HL-60 (cell line): ENCODE measurements around the gene ADPRM.
A peak's percentile ranks its signal among the peaks of the same experiment; 100 is the strongest.

ENCODE experiments used
- DNase-seq, 2 experiments: peaks; one replicate each; pipeline ENCODE4 v3.0.0-alpha.2; 2010 to 2020; ENCODE audit warnings: low read depth in 1 of 2, low spot score in 1 of 2
- H3K27ac ChIP-seq: fragments of 250-450 bp; sonication (Bioruptor Pico); replicated peaks from 2 replicates; pipeline ENCODE4 v1.5.1; 2020; ENCODE audit warnings: mild to moderate bottlenecking, moderate library complexity
- H3K27me3 ChIP-seq: fragments of 250-450 bp; sonication (Bioruptor Pico); 2 replicates; pipeline ENCODE4 v1.5.1; 2021; ENCODE audit warnings: mild to moderate bottlenecking, moderate library complexity; ENCODE audit not compliant: insufficient read depth, poor library complexity, severe bottlenecking
- H3K4me3 ChIP-seq: replicated peaks from 2 replicates; pipeline ENCODE4 v1.5.1; 2011; ENCODE audit warnings: mild to moderate bottlenecking, control low read depth, low read length; ENCODE audit not compliant: insufficient read depth
- GABPA ChIP-seq: IDR thresholded peaks from 2 replicates; pipeline ENCODE4 v1.6.1; 2012; ENCODE audit warnings: low read depth
- POLR2AphosphoS5 ChIP-seq: IDR thresholded peaks from 2 replicates; pipeline ENCODE4 v1.6.1; 2012; ENCODE audit warnings: low read depth
- SPI1 ChIP-seq: IDR thresholded peaks from 2 replicates; pipeline ENCODE4 v1.6.1; 2012; ENCODE audit warnings: low read depth, mild to moderate bottlenecking, borderline replicate concordance
- long read RNA-seq: library from polyadenylated mRNA; unstranded; transcript quantifications from one replicate; pipeline ENCODE4 v2.0.0, GENCODE V29; 2020
- TF ChIP-seq, protein P1 (sequence below): IDR thresholded peaks from one replicate; pipeline ENCODE4 v1.5.1; 2011; ENCODE audit warnings: low read length, control low read depth, inconsistent platforms; ENCODE audit not compliant: insufficient read depth
- TF ChIP-seq, protein P2 (sequence below): IDR thresholded peaks from 2 replicates; pipeline ENCODE4 v1.6.1; 2012; ENCODE audit warnings: low read depth; ENCODE audit not compliant: insufficient replicate concordance

ADPRM gene, protein sequence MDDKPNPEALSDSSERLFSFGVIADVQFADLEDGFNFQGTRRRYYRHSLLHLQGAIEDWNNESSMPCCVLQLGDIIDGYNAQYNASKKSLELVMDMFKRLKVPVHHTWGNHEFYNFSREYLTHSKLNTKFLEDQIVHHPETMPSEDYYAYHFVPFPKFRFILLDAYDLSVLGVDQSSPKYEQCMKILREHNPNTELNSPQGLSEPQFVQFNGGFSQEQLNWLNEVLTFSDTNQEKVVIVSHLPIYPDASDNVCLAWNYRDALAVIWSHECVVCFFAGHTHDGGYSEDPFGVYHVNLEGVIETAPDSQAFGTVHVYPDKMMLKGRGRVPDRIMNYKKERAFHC
- long read RNA-seq, transcript ADPRM-202 (4 exons, 1,277 nt), result major isoform, 91 of 218 reads
- long read RNA-seq, transcript ADPRM-201 (4 exons, 1,209 nt), result minor isoform, 73 of 218 reads
- long read RNA-seq, partial matches to known transcripts, result 21 of 218 reads
- long read RNA-seq, other reads (novel, unspliced or antisense), result 29 of 218 reads

DNA sequence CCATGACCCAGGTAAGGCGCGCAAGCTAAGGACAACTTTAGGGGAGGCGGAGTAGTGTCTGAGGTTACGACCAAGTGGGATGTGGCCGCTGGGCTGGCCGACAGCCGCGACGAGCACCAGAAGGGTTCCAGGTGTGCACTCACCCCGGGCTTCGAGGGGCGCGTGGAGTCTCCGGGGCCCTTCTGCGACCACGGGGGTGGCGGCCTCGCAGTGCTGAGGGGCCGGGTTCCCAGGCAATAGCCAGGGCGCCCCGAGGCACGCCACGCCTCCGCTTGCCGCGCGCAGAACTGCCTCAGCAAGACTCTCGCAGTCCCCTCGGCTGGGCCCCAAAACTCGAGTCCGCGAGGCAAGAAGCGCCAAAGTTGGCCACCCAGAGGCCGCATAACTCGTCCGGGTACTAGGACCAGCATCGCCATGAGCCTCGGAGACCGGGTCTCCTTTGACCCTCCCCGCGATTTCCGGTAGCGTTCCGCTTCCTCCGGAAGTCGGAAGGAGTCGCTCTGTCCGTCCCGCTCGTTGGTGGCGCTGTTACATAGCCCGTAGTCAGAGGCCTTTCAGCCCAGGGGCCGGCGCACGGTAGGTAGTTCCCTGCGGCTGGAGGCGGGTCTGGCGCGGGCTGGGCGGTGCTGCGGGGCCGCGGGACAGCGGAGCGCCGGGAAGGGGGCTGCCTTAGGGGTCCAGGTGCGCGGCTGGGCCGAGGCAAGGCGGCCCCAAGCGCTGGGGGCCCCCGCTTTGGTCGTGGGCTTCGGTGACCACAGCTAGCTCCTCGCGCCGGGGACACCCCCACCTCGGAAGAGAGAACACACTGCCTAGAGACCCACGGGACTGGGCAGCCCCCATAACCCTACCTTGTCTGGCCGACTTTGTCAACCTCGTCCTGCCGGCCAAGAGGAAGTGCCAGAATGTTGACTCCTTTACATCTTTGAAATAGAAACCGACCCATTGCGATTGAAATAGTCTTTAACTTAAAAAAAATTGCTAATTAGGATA lies at the start of gene ADPRM, which contains the start of gene SCO1:
Gene ADPRM (plus strand): TSS at position 503 of the 990 bp plus-strand sequence. CDS start 7,333 bp downstream, outside the sequence.
Gene SCO1 (minus strand): TSS at position 442 of the 990 bp plus-strand sequence. CDS start 26 bp downstream, at position 416.
- TF ChIP-seq GABPA, result peak; percentile 93
- TF ChIP-seq, protein P1, sequence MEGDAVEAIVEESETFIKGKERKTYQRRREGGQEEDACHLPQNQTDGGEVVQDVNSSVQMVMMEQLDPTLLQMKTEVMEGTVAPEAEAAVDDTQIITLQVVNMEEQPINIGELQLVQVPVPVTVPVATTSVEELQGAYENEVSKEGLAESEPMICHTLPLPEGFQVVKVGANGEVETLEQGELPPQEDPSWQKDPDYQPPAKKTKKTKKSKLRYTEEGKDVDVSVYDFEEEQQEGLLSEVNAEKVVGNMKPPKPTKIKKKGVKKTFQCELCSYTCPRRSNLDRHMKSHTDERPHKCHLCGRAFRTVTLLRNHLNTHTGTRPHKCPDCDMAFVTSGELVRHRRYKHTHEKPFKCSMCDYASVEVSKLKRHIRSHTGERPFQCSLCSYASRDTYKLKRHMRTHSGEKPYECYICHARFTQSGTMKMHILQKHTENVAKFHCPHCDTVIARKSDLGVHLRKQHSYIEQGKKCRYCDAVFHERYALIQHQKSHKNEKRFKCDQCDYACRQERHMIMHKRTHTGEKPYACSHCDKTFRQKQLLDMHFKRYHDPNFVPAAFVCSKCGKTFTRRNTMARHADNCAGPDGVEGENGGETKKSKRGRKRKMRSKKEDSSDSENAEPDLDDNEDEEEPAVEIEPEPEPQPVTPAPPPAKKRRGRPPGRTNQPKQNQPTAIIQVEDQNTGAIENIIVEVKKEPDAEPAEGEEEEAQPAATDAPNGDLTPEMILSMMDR, result no peak
- TF ChIP-seq POLR2AphosphoS5, result peak; percentile 57; the same call in 1 of the 2 replicates
- TF ChIP-seq, protein P2, sequence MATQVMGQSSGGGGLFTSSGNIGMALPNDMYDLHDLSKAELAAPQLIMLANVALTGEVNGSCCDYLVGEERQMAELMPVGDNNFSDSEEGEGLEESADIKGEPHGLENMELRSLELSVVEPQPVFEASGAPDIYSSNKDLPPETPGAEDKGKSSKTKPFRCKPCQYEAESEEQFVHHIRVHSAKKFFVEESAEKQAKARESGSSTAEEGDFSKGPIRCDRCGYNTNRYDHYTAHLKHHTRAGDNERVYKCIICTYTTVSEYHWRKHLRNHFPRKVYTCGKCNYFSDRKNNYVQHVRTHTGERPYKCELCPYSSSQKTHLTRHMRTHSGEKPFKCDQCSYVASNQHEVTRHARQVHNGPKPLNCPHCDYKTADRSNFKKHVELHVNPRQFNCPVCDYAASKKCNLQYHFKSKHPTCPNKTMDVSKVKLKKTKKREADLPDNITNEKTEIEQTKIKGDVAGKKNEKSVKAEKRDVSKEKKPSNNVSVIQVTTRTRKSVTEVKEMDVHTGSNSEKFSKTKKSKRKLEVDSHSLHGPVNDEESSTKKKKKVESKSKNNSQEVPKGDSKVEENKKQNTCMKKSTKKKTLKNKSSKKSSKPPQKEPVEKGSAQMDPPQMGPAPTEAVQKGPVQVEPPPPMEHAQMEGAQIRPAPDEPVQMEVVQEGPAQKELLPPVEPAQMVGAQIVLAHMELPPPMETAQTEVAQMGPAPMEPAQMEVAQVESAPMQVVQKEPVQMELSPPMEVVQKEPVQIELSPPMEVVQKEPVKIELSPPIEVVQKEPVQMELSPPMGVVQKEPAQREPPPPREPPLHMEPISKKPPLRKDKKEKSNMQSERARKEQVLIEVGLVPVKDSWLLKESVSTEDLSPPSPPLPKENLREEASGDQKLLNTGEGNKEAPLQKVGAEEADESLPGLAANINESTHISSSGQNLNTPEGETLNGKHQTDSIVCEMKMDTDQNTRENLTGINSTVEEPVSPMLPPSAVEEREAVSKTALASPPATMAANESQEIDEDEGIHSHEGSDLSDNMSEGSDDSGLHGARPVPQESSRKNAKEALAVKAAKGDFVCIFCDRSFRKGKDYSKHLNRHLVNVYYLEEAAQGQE, result no peak
- TF ChIP-seq SPI1, result no peak; the same call in 1 of the 2 replicates
- peak; percentile 61 to 87 for DNase-seq
- H3K27me3 ChIP-seq, result no peaks in the 10 kb centered on the region
- H3K4me3 ChIP-seq, result peak within 1 kb of the TSS; percentile 87
- peak within 1 kb of the TSS; percentile 86 for H3K27ac ChIP-seq

DNA sequence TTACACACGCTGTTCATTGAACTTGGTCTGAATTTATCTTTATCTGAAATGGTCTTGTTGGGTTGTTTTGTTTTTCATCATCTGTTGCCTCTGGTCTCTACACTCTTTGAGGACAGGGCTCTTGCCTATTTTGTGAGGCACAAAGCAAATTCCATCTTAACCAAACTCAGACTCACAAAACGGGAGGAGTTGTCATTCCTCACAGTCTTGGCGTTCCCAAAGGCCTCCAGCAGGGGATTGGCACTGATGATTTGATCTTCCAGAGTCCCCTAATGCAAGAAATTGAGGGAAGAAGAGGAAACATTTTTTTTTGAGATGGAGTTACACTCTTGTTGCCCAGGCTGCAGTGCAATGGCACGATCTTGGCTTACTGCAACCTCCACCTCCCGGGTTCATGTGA lies 49.0 kb upstream of the ADPRM start:
- Histone ChIP-seq H3K4me3 (no peak overlapping the region), H3K27ac (no peak overlapping the region), H3K27me3 (no peaks in the 10 kb centered on the region)
- TF ChIP-seq, protein P2, result no peak
- TF ChIP-seq, protein P1, result no peak
- TF ChIP-seq SPI1, result no peak
- no peak for TF ChIP-seq GABPA
- TF ChIP-seq POLR2AphosphoS5, result no peak
- no peak for DNase-seq

DNA sequence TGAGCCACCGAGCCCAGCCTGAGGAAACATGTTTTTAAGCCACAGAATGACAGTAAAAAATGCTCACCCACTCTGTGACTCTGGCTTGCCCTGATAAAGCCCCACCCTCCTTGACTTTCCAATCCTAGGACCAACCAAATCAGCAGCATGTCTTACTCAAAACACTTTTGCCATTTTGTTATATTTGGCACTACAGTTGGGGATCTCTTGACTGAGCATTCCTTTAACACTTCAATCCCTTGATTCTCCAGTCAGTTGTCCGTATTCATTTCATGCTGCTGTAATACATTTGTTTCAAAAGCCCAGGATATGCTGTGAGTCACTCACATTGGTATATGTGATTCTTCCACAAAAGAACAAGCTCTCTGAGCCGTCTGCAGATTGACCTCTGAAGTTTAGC lies 48.4 kb upstream of the ADPRM start:
- no peak overlapping the region for H3K4me3 ChIP-seq
- TF ChIP-seq, protein P2, result no peak
- TF ChIP-seq POLR2AphosphoS5, result no peak
- TF ChIP-seq, protein P1, result no peak
- no peak for TF ChIP-seq SPI1
- no peak for TF ChIP-seq GABPA
- DNase-seq, result no peak
- no peaks in the 10 kb centered on the region for H3K27me3 ChIP-seq
- no peak overlapping the region for H3K27ac ChIP-seq
